Activated T-helper 9 cell treated with anti-CD3 and anti-CD28 coated beads, Interleukin-2, amount 50 U/mL, for 16 hours (primary cell): ENCODE data around the gene CLCN7.

Source experiments
- DNase-seq: peaks from one replicate; pipeline ENCODE4 v3.0.0-alpha.2; 2020; ENCODE audit warnings: low read depth

CLCN7 gene

GRCh38 chr16:1401758-1402154, 73.1 kb downstream of the CLCN7 start:
- no peak for DNase-seq

- no peak for DNase-seq
Observed at GRCh38 chr16:1401061-1401757, 73.6 kb downstream of the CLCN7 start.

- DNase-seq, result no peak
Observed at GRCh38 chr16:1398826-1399581, 75.8 kb downstream of the CLCN7 start.

- no peak for DNase-seq
Observed at GRCh38 chr16:1398351-1398750, 76.5 kb downstream of the CLCN7 start.

- no peak for DNase-seq
Observed at GRCh38 chr16:1397779-1398178, 77.0 kb downstream of the CLCN7 start.

GRCh38 chr16:1395444-1396031, 79.3 kb downstream of the CLCN7 start:
- DNase-seq, result no peak
